GM18909 (cell line): ENCODE results near the gene ENGASE.
"Not testable (repeated sequence)": the region's sequence is repeated elsewhere in the genome, so short reads cannot be mapped to it uniquely, and the experiment has no call there.

ENCODE experiments used
- ATAC-seq: cut with Tn5 transposase; IDR thresholded peaks from one replicate; pipeline ENCODE4 v1.9.1; 2021; ENCODE audit warnings: mild to moderate bottlenecking; ENCODE audit not compliant: unreplicated experiment, poor library complexity

The ENGASE gene

GRCh38 chr17:79050551-79050950, 24.1 kb upstream of the ENGASE start:
- ATAC-seq, result no peak

DNA sequence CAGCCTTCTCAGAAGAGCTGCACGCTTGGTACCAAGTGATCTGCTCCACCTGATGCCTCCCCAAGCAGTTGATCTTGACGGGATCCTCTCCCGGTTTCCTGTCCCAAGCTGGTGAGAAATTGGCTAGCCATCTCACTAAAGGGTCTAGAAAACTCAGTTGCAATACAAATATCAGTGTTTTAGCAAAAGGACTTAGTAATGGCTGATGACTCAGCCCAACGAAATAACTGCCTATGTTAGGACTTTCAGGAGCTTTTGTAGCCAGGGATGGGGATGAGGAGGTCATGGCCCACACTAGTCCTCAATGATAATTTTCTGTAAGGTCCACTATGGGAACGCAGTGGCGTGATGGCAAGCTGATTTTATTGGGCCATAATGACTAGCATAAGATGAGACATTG, 23.3 kb upstream of the ENGASE start:
- no peak for ATAC-seq

DNA sequence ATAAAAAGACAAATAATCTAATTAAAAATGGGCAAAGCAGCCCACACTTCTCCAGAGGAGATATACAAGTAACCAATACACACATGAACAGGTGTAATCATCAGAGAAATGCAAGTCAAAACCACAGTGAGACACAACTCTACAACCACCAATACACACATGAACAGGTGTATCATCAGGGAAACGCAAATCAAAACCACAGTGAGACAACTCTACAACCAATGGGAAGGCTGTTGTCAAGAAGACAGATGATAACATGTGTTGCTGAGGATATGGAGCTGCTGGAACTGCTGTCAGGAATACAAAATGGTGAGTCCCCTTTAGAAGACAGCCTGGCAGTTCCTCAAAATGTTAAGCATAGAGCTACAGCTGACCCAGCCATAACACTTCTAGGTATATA, 22.5 kb upstream of the ENGASE start:
- ATAC-seq, result no peak

DNA sequence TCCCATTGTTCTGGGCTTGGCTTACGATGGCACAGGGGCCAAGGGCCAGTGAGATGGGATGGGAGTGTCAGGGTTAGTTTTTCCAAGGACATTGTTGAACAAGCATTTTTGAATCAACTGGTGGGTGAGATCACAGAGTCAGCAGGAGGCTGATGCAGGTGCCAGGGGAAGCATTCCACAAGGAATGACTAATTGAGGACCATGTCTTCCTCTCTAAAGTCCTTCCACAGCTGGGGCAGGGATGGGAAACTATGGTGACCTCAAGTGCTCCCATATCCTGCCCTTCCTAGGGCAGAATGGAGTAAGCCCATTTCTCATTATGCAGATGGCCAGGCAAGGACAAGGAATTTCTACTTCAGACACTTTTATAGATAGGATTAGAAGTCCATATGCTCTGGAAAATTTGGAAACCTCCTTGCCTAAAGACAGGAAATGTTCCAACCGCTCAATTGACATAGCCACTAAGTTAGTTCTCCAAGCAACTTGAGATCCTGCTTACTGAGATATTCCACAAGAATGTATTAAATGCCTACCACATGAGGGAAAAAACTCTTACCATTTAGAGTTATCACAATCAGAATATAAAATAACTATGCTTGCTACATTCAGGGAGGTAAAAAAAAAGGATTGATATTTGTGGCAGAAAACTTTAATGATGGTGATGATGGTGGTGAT, 21.2 kb upstream of the ENGASE start:
- ATAC-seq, result no peak

GRCh38 chr17:79054200-79054960, 20.2 kb upstream of the ENGASE start:
- no peak for ATAC-seq

- no peak for ATAC-seq
Observed at GRCh38 chr17:79055197-79055596, 19.4 kb upstream of the ENGASE start.

DNA sequence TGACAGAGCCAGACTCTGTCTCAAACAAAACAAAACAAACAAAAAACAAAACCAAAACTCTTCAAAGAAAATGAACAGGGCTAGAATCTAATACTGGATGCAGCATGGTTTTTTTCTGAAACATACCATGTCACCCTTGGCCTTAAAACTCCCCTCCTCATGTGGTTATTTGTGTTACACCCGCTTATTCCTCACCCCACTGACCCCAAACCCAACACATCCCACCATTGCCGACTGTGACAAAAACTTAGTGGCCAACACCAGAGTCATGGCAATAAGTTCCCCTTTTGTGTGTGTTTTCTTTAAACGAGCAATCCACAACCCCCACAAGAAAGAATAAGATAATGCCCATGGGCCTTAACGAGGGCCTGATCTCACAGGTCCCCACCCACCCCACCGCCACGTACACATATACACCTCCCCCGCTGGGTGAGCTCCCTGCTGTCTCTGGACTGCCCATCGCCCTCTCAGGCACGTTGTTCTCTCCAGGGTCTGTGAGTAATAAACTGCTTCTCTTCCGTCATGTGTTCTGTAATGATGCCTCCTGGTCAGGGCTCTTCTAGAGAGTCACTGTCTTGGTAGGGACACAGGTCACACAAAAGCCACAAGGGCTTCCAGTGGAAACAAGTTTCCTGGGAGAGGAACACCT, 16.8 kb upstream of the ENGASE start:
- ATAC-seq, result no peak

DNA sequence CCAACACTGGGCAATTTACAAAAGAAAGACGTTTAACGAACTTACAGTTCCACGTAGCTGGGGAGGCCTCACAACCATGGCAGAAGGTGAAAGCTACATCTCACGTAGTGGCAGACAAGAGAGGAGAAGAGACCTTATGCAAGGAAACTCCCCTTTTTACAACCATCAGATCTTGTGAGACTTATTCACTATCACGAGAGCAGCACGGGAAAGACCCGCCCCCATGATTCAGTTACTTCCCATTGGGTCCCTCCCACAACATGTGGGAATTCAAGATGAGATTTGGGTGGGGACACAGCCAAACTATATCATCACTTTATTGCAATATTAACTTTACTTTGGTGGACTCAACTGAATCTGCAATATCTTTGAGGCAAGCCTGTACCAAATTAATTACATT, 11.9 kb upstream of the ENGASE start:
- ATAC-seq, result no peak

DNA sequence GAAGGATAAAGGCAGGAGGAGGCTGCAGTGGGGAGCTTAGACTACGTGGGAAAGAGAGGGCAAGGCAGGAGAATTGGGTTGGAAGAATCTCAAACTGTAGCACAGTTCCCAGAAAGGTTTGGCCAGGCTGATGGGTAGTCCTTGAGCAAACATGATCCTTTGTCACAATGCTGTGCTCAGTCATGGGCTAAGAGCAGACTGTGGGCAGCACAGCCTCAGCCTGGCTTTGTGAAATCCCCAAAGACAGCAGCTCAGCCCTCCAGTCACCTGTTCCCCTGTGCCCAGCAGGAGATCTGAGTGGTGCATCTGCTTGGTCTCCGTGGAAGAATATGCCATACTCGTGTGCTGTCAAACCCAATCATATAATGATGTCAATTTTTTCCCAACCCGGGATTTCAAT, 10.6 kb upstream of the ENGASE start:
- no peak for ATAC-seq

GRCh38 chr17:79065105-79065670, 9.4 kb upstream of the ENGASE start:
- no peak for ATAC-seq

- ATAC-seq, result no peak
Observed at GRCh38 chr17:79066963-79067362, 7.7 kb upstream of the ENGASE start.

DNA sequence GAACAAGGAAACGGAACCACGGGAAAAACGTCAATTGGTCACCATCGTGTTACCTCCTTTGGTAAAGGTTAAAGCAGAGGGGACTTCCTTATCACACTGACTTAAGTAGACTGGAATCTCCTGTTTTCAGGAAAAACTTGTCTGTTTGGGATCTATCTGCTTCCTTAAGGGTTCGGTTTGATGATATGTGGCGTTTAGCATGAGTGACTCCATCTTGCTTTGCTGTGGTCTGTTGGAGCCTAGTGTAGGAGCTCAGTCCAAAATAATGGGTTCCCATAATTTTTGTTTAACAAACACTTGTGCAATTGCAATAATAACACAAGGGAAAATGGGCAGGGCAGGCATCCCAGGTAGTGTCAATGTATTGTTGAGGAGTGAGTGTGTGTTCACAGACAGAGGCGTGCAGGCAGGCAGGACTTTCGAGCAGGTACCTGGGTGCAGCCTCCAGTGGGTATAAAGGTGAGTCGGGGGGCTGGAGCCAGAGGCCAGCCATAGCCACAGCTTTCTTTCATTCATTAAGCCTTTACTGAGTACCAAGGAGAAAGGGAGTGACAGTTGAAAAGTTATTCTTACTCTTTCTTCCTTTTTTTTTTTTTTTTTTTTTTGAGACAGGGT, 4.3 kb upstream of the ENGASE start:
- no peak for ATAC-seq

DNA sequence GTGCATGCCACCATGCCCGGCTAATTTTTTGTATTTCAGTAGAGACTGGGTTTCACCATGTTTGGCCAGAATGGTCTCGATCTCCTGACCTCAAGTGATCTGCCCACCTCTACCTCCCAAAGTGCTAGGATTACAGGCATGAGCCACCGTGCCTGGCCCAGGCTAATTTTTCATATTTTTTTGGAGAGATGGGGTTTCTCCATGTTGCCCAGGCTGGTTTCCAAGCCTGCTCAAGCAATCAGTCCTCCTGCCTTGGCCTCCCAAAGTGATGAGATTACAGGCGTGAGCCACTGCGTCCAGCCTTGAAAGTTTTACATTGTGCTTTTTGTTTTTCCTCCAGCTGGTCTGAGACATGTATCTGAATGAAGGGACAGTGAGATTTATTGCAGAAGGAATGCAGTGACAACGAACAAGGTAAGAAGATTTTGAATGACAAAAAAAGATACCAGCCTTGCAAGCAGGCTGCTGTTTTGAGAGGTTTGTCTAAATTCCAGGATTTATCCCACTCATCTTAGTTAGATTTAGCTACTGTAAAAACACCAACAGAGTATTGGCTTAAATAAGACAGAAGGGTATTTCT, 3.4 kb upstream of the ENGASE start:
- no peak for ATAC-seq

DNA sequence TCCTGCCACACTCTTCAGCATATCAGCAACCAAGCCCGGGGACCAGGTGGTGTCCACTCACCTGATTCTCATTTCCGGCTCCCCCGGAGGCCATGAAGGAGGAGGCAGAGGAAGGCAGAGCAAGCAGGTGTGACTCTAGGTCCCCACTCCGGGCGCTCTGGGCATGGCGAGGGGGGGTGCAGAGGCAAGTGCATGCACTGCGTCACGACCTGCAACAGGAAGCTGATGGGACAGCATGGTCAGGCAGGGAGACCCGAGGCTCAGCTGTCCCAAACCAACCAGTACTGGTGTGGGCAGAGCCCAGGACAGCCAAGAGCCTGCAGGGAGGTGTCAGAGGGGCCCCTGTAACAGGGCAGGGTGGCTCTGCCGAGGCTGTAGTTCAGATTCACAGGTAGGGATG, 2.1 kb upstream of the ENGASE start:
- no peak for ATAC-seq

DNA sequence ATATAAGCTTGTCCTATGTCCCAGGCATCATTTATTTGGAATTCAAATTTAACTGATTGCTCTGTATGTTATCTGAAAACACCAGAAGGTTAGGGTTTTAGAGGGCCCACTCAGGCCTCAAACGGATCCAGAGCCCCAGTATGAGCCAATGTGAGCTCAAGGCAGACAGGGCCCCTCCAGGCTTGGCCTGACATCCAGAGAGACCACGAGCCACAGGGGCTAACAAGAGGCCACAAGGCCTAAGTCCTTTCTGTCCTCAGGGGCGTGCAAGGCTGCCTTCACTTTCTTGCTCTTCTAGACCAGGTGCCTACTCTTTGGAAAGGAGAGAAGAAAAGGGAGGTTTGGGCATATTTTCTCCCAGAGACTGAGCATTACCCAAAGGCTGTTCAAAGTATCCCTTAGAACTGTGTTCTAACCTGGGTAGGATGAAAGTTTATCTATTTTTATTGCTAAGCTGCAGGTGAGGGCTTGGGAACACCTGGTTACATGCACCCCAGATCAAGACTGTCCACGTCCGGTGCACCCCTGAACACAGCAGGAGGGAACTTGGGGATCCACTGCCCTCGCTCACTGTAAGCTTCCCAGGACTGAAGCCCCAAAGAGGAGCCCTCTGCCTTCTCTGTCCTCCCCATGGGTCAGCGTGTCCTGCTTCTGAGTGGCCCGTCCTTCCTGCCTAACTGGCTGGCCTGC, 1.5 kb upstream of the ENGASE start:
- no peak for ATAC-seq

DNA sequence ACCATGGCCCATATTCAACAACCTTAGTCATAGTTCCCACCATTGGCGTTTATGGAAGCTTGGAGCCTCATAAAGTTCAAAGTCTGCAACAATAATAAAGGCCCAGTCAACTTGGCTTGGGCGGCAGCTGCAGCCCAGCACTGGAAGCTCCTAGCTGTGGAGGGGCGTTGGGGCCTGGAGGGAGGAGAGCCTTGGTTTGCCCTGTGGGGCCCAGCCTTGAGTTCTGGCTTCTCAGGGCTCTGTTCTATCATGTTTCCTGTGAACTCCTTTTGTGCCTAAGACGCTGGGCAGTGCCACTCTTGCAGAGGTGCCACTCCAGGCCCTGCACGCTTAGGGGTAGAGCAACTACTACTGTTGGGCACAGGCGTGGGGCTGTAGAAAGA, 927 bp upstream of the ENGASE start:
- ATAC-seq, result no peak

DNA sequence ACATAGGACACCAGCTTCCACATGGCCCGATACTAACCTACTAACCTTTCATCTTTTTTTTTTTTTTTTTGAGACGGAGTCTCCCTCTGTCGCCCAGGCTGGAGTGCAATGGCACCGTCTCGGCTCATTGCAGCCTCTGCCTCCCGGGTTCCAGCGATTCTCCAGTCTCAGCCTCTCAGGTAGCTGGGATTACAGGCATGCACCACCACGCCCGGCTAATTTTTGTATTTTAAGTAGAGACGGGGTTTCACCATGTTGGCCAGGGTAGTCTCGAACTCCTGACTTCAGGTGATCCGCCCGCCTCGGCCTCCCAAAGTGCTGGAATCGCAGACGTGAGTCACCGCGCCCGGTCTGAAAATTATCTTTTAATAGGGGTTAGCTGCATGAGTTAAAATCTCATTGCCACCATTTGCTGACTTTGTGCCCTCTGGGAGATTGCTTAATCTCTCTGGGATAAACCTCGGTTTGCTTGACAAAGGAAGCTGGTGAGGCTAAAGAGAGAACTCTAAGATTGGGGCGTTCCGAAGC, 439 bp upstream of the ENGASE start:
- ATAC-seq, result not testable (repeated sequence)

- no peak for ATAC-seq
Observed at GRCh38 chr17:79075446-79075750, 774 bp downstream of the ENGASE start.

- ATAC-seq, result no peak
Observed at GRCh38 chr17:79075861-79076406, 1.3 kb downstream of the ENGASE start.

- ATAC-seq, result no peak
Observed at GRCh38 chr17:79077587-79077986, 3.0 kb downstream of the ENGASE start.
